Measurements from ENCODE around the gene FGFR2.

Gene FGFR2

DNA sequence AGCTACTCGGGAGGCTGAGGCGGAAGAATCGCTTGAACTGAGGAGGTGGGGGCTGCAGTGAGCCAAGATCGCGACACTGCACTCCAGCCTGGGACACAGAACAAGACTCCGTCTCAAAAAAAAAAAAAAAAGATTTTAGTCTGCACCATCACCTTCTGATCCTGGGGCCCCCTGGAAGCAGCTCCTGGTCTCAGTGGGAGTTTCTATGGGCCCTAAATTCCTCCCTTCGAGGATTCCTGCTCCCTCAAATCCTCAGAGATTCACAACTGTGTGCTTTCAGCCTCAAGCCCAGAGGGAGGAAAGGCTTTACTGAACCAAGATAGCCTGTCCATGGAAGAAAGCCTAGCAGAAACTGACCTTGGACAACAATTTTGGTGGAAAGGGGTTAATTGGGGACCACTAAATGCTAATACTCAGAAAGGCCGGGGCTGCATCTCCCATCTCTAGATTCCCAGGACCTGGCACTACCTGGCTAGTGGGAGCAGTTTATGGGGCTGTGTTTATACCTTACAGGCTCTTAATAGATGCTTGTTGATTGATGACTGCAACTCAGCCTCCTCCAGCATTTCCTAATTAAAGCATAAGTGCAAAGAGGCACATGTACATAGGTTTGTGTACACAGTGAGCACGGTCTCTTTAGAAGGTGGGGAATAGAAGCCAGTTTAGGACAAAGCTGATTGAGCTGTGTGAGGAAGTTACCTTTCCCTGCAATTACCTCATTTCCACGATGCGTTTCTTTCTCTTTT lies 9.2 kb upstream of the FGFR2 start:
- DNase-seq (ENCODE audit: extremely low spot score), result no peak
- CTCF ChIA-PET, result interaction anchor here (1.1 to 2.6 kb wide), 2 partner anchors 8 to 659 kb away, joined by 5 to 10 read pairs; partner anchors contain the start of gene FGFR2
- POLR2A ChIA-PET, result no interaction called here
- TF ChIP-seq, protein P1, sequence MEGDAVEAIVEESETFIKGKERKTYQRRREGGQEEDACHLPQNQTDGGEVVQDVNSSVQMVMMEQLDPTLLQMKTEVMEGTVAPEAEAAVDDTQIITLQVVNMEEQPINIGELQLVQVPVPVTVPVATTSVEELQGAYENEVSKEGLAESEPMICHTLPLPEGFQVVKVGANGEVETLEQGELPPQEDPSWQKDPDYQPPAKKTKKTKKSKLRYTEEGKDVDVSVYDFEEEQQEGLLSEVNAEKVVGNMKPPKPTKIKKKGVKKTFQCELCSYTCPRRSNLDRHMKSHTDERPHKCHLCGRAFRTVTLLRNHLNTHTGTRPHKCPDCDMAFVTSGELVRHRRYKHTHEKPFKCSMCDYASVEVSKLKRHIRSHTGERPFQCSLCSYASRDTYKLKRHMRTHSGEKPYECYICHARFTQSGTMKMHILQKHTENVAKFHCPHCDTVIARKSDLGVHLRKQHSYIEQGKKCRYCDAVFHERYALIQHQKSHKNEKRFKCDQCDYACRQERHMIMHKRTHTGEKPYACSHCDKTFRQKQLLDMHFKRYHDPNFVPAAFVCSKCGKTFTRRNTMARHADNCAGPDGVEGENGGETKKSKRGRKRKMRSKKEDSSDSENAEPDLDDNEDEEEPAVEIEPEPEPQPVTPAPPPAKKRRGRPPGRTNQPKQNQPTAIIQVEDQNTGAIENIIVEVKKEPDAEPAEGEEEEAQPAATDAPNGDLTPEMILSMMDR (IDR thresholded peaks at IDR 0.05; ENCODE audit: control extremely low read depth, extremely low read depth, low read depth, missing control alignments), result no peak

DNA sequence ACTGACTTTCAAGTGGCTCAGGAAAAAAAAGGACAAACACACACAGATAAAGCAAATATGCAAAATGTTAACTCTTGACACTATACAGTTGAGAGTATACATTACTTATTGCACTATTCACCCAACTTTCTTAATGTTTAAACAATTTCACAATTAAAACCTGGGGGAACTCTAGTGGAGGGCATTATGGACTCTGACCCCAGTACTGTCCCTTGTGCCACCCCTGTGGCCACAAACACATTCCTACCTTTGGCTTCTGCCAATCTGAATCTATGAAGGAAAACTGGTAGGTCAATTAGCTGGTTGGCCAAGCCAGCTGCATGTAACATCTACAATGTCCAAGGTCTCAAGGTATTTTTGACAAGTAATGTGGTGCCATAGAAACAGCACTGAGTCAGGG lies 7.5 kb upstream of the FGFR2 start:
- CTCF ChIA-PET, result interaction anchor here (1.0 kb wide), 1 partner anchor 657 kb away, joined by 3 read pairs; no protein-coding TSS in a partner anchor
- POLR2A ChIA-PET, result no interaction called here
- TF ChIP-seq, protein P1 (IDR thresholded peaks at IDR 0.05; ENCODE audit: control extremely low read depth, extremely low read depth, low read depth, missing control alignments), result no peak

DNA sequence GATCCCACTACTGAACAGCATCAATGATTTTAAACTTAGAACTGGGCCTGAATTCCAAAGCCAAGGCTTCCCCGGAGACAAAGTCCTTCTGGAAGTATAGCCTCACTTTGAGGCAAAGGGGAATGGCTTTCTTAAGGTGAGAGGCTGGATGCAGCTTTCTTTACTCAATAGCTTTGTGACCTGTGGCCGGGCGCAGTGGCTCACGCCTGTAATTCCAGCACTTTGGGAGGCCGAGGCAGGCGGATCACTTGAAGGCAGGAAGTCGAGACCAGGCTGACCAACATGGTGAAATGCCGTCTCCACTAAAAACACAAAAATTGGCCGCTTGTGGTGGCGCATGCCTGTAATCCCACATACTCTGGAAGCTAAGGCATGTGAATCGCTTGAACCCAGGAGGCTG lies 3.2 kb upstream of the FGFR2 start:
- TF ChIP-seq, protein P1 (IDR thresholded peaks at IDR 0.05; ENCODE audit: control extremely low read depth, extremely low read depth, low read depth, missing control alignments), result no peak
- no peak for DNase-seq (ENCODE audit: extremely low spot score)
- CTCF ChIA-PET, result interaction anchor here (3.2 kb wide), 1 partner anchor 9 kb away, joined by 8 read pairs; no protein-coding TSS in a partner anchor
- POLR2A ChIA-PET, result no interaction called here

More for the DNA sequence above, 7.5 kb upstream of the FGFR2 start:
- no peak for DNase-seq (ENCODE audit: extremely low spot score)

DNA sequence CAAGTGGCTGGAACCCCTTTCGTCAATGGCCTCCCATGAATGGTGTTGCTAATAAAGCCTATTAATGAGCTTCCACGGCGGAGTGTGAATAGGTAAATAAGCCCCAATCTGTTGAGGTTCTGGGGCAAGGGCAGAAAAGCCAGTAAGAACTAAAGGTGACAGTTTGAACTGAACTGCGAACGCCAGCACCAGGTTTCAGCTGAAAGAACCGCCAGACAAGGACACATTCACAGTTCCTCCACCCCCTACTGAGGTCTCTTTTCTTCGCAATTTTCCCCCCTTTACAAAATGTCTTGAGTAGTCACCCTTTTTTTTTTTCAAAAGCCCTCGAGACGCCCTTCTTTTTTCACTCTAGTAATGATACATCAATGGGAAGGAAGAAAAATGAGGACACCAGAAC lies 2.4 kb upstream of the FGFR2 start:
- ChIA-PET CTCF (interaction anchor here (3.2 kb wide), 1 partner anchor 10 kb away, joined by 8 read pairs; no protein-coding TSS in a partner anchor), POLR2A (no interaction called here)
- DNase-seq (ENCODE audit: extremely low spot score), result no peak
- TF ChIP-seq, protein P1 (IDR thresholded peaks at IDR 0.05; ENCODE audit: control extremely low read depth, extremely low read depth, low read depth, missing control alignments), result no peak

DNA sequence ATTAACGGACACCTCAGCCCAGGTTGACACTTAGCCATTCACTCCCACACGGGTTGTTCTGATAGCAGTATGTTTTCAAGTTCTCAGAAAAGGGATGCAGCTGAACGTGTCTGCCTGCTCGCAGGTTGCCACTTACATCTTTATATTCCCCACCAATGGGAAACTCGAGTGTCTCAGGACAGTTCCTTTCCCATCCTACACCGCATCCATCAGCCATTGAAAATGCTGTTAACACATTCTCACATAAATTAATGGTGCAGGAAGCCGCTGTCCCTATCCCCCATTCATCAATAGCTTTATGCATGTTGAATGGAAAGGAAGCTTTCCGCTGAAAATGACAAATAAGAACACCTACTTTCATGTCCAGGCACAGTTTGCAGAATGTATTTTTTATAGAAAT lies 1.7 kb upstream of the FGFR2 start:
- POLR2A ChIA-PET, result no interaction called here
- TF ChIP-seq, protein P1 (IDR thresholded peaks at IDR 0.05; ENCODE audit: control extremely low read depth, extremely low read depth, low read depth, missing control alignments), result no peak
- DNase-seq (ENCODE audit: extremely low spot score), result no peak
- CTCF ChIA-PET, result interaction anchor here (2.0 to 3.2 kb wide), 2 partner anchors 8 to 10 kb away, joined by 5 to 8 read pairs; no protein-coding TSS in a partner anchor

DNA sequence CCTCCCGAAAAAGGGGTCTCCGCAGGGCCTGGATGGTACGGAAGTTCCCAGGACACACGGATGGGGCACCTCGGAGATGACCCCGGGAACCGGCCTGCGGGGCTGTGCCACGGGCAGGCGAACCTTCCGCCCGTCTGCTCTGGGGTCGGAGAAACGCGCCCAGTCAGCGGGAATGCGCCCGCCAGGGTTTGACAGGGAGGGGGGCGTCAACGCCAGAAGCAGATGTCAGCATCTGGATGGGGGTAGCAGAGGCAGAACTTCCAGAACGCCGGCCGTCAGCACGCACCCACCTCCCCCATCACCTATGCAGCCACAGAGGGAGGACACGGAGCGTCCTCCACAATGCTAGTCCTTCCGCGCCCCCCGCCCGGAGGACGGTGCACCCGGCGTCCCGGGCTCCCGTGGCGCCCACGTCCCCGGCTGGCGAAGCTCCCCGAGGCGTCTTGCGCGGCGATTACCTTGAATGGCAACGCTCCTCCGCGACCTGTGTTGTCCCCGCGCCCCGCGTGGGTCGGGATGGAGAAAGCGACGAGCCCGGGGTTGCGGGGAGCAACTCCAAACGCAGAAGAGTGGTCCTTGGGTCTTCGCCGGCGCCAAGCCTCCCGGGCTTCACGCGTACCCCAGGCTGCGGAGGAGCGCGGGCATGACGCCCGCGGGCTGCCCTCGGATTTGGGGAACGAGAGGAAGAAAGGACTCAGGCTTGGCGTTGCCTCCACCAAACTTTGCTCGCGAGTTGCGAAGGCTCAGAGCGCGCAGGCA lies 561 bp downstream of the FGFR2 start:
- ChIA-PET POLR2A (no interaction called here), CTCF (no interaction called here)
- no peak for DNase-seq (ENCODE audit: extremely low spot score)
- TF ChIP-seq, protein P1 (IDR thresholded peaks at IDR 0.05; ENCODE audit: control extremely low read depth, extremely low read depth, low read depth, missing control alignments), result no peak
